Parathyroid adenoma (tissue), 2 donors: Measurements from ENCODE around the gene CPT2.

Experiments used
- H2AFZ ChIP-seq: fragments of 300-600 bp; sonication (generic); one replicate; pipeline ENCODE4 v1.7.0; 2017; ENCODE audit warnings: antibody characterized with exemption, mild to moderate bottlenecking
- H3K27ac ChIP-seq: fragments of 300-600 bp; sonication (generic); one replicate; pipeline ENCODE4 v1.7.0; 2017
- H3K27me3 ChIP-seq: fragments of 300-600 bp; sonication (generic); one replicate; pipeline ENCODE4 v1.7.0; 2017; ENCODE audit warnings: low read length; ENCODE audit not compliant: control insufficient read depth, insufficient read depth
- H3K36me3 ChIP-seq: fragments of 300-600 bp; sonication (generic); one replicate; pipeline ENCODE4 v1.7.0; 2017; ENCODE audit warnings: low read length; ENCODE audit not compliant: control insufficient read depth, insufficient read depth
- H3K4me1 ChIP-seq: fragments of 300-600 bp; sonication (generic); one replicate; pipeline ENCODE4 v1.7.0; 2017; ENCODE audit warnings: control low read depth
- H3K4me2 ChIP-seq: fragments of 300-600 bp; sonication (generic); one replicate; pipeline ENCODE4 v1.7.0; 2017; ENCODE audit warnings: low read length
- H3K4me3 ChIP-seq: fragments of 300-600 bp; sonication (generic); one replicate; pipeline ENCODE4 v1.7.0; 2017; ENCODE audit warnings: low read depth, low read length
- H3K79me2 ChIP-seq: fragments of 300-600 bp; sonication (generic); one replicate; pipeline ENCODE4 v1.7.0; 2017; ENCODE audit warnings: control low read depth
- H3K9ac ChIP-seq: fragments of 300-600 bp; sonication (generic); one replicate; pipeline ENCODE4 v1.7.0; 2017; ENCODE audit warnings: mild to moderate bottlenecking
- H3K9me3 ChIP-seq: fragments of 300-600 bp; sonication (generic); one replicate; pipeline ENCODE4 v1.7.0; 2017; ENCODE audit warnings: low read length; ENCODE audit not compliant: control insufficient read depth
- TF ChIP-seq, protein P1 (sequence below): fragments of 300-600 bp; sonication (generic); IDR thresholded peaks from one replicate; pipeline ENCODE4 v1.7.0; 2017; ENCODE audit warnings: antibody characterized with exemption, mild to moderate bottlenecking
- donor health status: primary hyperparathyroidism.

Gene CPT2

DNA sequence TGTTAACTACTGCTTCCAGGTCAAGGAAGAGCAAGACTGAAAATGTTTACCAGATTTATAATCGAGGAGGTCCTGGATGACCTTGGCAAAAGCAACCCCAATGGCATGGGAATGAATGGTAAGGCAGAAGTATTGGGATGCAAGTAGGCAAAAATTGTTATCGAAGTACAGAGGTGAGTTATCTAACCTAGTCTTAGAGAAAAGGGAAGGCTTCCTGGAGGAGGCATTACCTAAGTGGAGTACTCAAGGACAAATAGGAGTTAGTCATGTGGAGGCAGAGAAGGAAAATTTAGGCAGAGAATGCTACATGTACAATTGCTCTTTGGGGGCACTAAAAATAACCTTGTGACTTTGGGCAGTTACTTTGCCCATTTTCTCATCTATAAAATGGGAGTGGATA, 45.2 kb downstream of the CPT2 start:
- H3K4me1 ChIP-seq = peaks cover 5% of the 10 kb centered on the region
- no peak overlapping the region for H2AFZ ChIP-seq
- peaks cover 5% of the 10 kb centered on the region for H3K79me2 ChIP-seq
- H3K36me3 ChIP-seq = no peaks in the 10 kb centered on the region
- no peaks in the 10 kb centered on the region for H3K9me3 ChIP-seq
- TF ChIP-seq, protein P1, sequence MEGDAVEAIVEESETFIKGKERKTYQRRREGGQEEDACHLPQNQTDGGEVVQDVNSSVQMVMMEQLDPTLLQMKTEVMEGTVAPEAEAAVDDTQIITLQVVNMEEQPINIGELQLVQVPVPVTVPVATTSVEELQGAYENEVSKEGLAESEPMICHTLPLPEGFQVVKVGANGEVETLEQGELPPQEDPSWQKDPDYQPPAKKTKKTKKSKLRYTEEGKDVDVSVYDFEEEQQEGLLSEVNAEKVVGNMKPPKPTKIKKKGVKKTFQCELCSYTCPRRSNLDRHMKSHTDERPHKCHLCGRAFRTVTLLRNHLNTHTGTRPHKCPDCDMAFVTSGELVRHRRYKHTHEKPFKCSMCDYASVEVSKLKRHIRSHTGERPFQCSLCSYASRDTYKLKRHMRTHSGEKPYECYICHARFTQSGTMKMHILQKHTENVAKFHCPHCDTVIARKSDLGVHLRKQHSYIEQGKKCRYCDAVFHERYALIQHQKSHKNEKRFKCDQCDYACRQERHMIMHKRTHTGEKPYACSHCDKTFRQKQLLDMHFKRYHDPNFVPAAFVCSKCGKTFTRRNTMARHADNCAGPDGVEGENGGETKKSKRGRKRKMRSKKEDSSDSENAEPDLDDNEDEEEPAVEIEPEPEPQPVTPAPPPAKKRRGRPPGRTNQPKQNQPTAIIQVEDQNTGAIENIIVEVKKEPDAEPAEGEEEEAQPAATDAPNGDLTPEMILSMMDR = no peak
- H3K9ac ChIP-seq = no peak overlapping the region
- H3K27me3 ChIP-seq = no peaks in the 10 kb centered on the region
- no peak overlapping the region for H3K4me2 ChIP-seq
- H3K27ac ChIP-seq = no peak overlapping the region
- no peak overlapping the region for H3K4me3 ChIP-seq

DNA sequence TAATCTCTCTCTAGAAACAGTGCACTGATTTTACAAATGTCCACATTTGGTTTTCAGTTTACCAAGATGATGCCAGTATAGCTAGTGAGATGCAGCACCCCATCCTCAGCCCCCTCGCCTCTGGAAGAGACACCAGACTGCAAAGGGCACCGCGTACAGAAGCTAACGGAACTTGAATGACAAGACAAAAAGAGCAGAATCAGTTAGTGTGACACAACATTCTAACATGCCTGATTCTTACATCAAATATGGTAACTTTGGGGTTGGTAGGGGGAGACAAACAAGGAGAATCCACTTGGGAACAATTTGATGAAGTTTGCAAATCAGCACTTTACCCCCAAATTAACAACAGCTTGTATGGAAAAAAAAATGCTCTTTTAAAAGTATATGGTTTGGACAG, 45.8 kb downstream of the CPT2 start:
- Histone ChIP-seq H3K27ac (no peak overlapping the region), H3K79me2 (peaks cover 5% of the 10 kb centered on the region), H3K4me3 (no peak overlapping the region), H3K4me1 (peaks cover 5% of the 10 kb centered on the region), H3K36me3 (no peaks in the 10 kb centered on the region), H3K9me3 (no peaks in the 10 kb centered on the region), H2AFZ (no peak overlapping the region), H3K27me3 (no peaks in the 10 kb centered on the region), H3K9ac (no peak overlapping the region), H3K4me2 (no peak overlapping the region)
- TF ChIP-seq, protein P1 = no peak

- Histone ChIP-seq H2AFZ (no peak overlapping the region), H3K4me1 (peaks cover 1% of the 10 kb centered on the region), H3K9me3 (no peaks in the 10 kb centered on the region), H3K9ac (no peak overlapping the region), H3K79me2 (no peaks in the 10 kb centered on the region), H3K4me3 (no peak overlapping the region), H3K4me2 (no peak overlapping the region), H3K36me3 (no peaks in the 10 kb centered on the region), H3K27ac (no peak overlapping the region), H3K27me3 (no peaks in the 10 kb centered on the region)
- TF ChIP-seq, protein P1 = no peak
Observed at GRCh38 chr1:53244141-53244540, 47.5 kb downstream of the CPT2 start.

- Histone ChIP-seq H3K9me3 (no peaks in the 10 kb centered on the region), H3K36me3 (no peaks in the 10 kb centered on the region), H3K9ac (no peak overlapping the region), H2AFZ (no peak overlapping the region), H3K79me2 (no peaks in the 10 kb centered on the region), H3K27ac (no peak overlapping the region), H3K4me3 (no peak overlapping the region), H3K4me1 (no peaks in the 10 kb centered on the region), H3K4me2 (no peak overlapping the region), H3K27me3 (no peaks in the 10 kb centered on the region)
- TF ChIP-seq, protein P1 = no peak
Observed at GRCh38 chr1:53246261-53247134, 49.9 kb downstream of the CPT2 start.

GRCh38 chr1:53249706-53250105, 53.1 kb downstream of the CPT2 start:
- Histone ChIP-seq H3K4me1 (no peaks in the 10 kb centered on the region), H3K27ac (no peak overlapping the region), H3K36me3 (no peaks in the 10 kb centered on the region), H3K27me3 (no peaks in the 10 kb centered on the region), H3K79me2 (no peaks in the 10 kb centered on the region), H3K9ac (no peak overlapping the region), H3K4me2 (no peak overlapping the region), H3K4me3 (no peak overlapping the region), H2AFZ (no peak overlapping the region), H3K9me3 (no peaks in the 10 kb centered on the region)
- TF ChIP-seq, protein P1 = no peak
